Kidney epithelial cell (primary cell): ENCODE measurements around the gene HEG1. TPM values are rescaled to one million over a fixed set of nuclear protein-coding genes. Genes with fewer than 3 reads are reported as not detected.

Experiments used
- DNase-seq: peaks from one replicate; pipeline ENCODE4 v3.0.0-alpha.2; 2010; ENCODE audit warnings: low read depth
- H3K27me3 ChIP-seq: 2 replicates; pipeline ENCODE4 v1.6.0; 2011; ENCODE audit warnings: low read length; ENCODE audit not compliant: control insufficient read depth, insufficient read depth
- H3K36me3 ChIP-seq: 2 replicates; pipeline ENCODE4 v1.5.1; 2011; ENCODE audit warnings: low read length; ENCODE audit not compliant: control insufficient read depth, insufficient read depth
- H3K4me3 ChIP-seq: 2 replicates; pipeline ENCODE4 v1.5.1; 2011; ENCODE audit warnings: low read depth, mild to moderate bottlenecking, control low read depth, low read length
- CTCF ChIP-seq: IDR thresholded peaks from 2 replicates; pipeline ENCODE4 v1.5.1; 2011; ENCODE audit warnings: mild to moderate bottlenecking, moderate library complexity, low read length, control low read depth, inconsistent platforms; ENCODE audit not compliant: insufficient read depth, poor library complexity, severe bottlenecking
- total RNA-seq: library from RNA; depleted of rRNA; stranded (reverse); fragments of >200 nt; gene quantifications from 2 replicates; pipeline ENCODE4 v1.2.3, GENCODE V29; 2015

Gene HEG1
- total RNA-seq, 1 donor from 2014 or later = 17.4 TPM

DNA sequence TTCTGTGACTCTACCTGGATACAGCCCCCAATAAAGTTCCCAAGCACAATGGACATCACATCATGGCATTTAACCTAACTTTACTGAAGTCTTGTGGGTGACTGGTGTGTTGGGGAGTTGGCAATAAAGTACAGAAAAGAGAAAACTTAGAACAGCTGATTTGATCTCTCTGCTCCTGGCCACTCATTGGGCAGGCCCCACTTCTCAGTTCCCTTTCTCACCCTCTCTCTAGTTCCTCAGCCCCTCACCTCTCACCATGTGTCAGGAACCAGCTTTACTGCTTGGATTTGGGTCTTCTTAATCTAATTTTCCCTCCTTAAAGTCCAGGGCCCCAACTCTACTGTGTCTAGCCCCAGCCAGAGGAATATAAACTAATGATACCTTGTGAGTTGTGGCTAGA, 120.5 kb downstream of the HEG1 start:
- DNase-seq = no peak
- no peak for TF ChIP-seq CTCF
- no peaks in the 10 kb centered on the region for H3K36me3 ChIP-seq
- H3K4me3 ChIP-seq = no peak overlapping the region
- H3K27me3 ChIP-seq = no peaks in the 10 kb centered on the region

DNA sequence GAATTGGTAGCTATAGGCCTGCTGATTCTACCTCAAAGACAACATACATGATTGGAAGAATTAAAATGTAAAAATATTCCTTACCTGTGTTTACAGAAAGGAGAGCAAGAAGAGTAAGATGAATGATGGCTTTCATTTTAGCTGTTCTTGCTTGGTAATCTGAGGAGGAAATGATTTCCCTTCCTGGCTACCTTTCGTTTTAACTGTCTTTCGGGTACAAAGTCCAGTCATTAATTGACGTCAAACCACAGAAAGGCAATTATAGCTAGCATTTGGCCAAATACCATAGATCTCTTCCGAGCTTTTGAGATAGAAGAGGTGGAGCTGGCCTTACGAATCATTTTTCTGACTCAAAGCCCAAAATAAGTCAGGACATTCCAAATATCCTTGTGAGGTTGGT, 121.2 kb downstream of the HEG1 start, which contains the start of gene MUC13:
TSS of gene MUC13 (minus strand) at position 175 of the 400 bp plus-strand sequence. CDS start at position 136, 39 bp downstream.
- no peaks in the 10 kb centered on the region for H3K27me3 ChIP-seq
- H3K36me3 ChIP-seq = no peaks in the 10 kb centered on the region
- TF ChIP-seq CTCF = no peak
- no peak within 1 kb of the TSS for H3K4me3 ChIP-seq
- no peak for DNase-seq

DNA sequence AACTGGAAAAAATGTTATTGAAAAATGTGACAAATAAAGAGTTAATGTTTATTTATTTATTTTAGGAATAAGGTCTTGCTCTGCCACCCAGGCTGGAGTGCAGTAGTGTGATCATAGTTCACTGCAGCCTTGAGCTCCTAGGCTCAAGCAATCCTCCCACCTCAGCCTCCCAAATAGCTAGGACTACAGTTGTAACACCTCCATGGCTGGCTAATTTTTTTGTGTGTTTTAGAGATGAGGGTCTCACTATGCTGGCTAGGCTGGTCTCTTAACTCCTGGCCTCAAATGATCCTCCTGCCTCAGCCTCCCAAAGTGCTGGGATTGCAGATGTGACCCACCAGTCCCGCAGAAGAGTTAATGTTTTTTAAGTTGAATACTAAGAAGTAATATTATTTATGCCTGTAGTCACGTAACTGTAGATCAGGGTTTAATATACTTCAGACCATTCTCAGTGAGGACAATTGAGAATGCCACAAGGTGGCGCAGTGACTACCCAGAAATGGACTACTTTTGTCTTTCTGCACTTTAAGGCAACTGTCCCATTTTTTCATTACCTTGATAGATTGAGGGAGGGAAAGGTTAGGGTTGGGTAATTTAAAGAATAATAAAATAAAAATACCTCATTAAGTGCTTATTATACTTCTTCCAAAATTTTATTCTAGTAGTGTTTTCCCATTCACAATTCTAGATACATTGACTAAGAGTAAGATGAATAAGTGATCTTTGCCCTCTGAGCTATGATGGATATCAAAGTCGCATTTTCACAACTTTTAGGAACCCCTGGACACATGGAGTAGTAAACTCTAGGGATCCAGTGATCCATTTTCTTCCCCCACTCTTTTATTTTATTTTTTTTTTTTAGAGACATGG, 127.2 kb downstream of the HEG1 start:
- peak; percentile 75 for TF ChIP-seq CTCF
- peak; percentile 16 for DNase-seq
- Histone ChIP-seq H3K27me3 (no peaks in the 10 kb centered on the region), H3K36me3 (no peaks in the 10 kb centered on the region), H3K4me3 (no peak overlapping the region)

DNA sequence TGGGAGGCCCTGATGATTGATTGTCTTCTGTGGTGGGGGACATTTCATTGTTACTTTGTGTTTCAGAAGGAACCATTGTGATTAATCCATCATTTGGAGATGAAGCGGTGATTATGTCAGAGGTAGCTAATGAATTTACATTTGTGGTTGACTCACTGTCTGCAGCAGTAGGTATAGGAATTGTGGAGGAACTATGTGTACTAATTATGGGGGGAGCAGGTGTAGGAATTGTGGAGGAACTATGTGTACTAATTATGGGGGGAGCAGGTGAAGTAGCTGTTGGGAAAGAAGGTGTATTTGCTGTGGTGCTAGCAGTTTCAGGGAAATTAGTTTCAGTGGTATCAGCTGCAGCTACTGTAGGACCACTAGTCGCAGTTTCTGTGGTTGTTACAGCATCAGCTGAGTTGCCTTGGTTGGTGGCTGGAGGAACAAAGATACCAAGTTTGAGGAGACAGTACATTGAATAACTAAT, 128.2 kb downstream of the HEG1 start:
- no peak for TF ChIP-seq CTCF
- no peak for DNase-seq
- H3K27me3 ChIP-seq = peaks cover 2% of the 10 kb centered on the region

GRCh38 chr3:124926426-124927101, 129.2 kb downstream of the HEG1 start:
- no peak for DNase-seq
- H3K27me3 ChIP-seq = peaks cover 2% of the 10 kb centered on the region
- H3K4me3 ChIP-seq = no peak overlapping the region
- H3K36me3 ChIP-seq = no peaks in the 10 kb centered on the region
- no peak for TF ChIP-seq CTCF

More for the DNA sequence above, 128.2 kb downstream of the HEG1 start:
- Histone ChIP-seq H3K4me3 (no peak overlapping the region), H3K36me3 (no peaks in the 10 kb centered on the region)
